Ishikawa (cell line): ENCODE data around the gene KLK14.

ENCODE experiments used
- CEBPB ChIP-seq: IDR thresholded peaks from 2 replicates; pipeline ENCODE4 v1.6.1; 2012
- CREB1 ChIP-seq: IDR thresholded peaks from 2 replicates; pipeline ENCODE4 v1.6.1; 2012; ENCODE audit warnings: low read depth
- EGR1 ChIP-seq: IDR thresholded peaks from 2 replicates; pipeline ENCODE4 v1.6.1; 2012
- EP300 ChIP-seq: IDR thresholded peaks from 2 replicates; pipeline ENCODE4 v1.6.1; 2012; ENCODE audit warnings: borderline replicate concordance
- FOXM1 ChIP-seq: IDR thresholded peaks from 2 replicates; pipeline ENCODE4 v1.6.1; 2012; ENCODE audit warnings: low read depth, borderline replicate concordance
- NFIC ChIP-seq: IDR thresholded peaks from 2 replicates; pipeline ENCODE4 v1.6.1; 2012
- RAD21 ChIP-seq: IDR thresholded peaks from 2 replicates; pipeline ENCODE4 v1.6.1; 2012; ENCODE audit warnings: low read depth
- TAF1 ChIP-seq: IDR thresholded peaks from 2 replicates; pipeline ENCODE4 v1.6.1; 2012; ENCODE audit warnings: low read depth, mild to moderate bottlenecking
- TCF12 ChIP-seq: IDR thresholded peaks from 2 replicates; pipeline ENCODE4 v1.6.1; 2012; ENCODE audit warnings: low read depth
- TEAD4 ChIP-seq: IDR thresholded peaks from 2 replicates; pipeline ENCODE4 v1.6.1; 2012
- YY1 ChIP-seq: IDR thresholded peaks from 2 replicates; pipeline ENCODE4 v1.6.1; 2012; ENCODE audit warnings: low read depth
- ZBTB7A ChIP-seq: IDR thresholded peaks from 2 replicates; pipeline ENCODE4 v1.6.1; 2012; ENCODE audit warnings: low read depth
- TF ChIP-seq, protein P1 (sequence below): IDR thresholded peaks from 2 replicates; pipeline ENCODE4 v1.6.1; 2012
- TF ChIP-seq, protein P2 (sequence below): IDR thresholded peaks from 2 replicates; pipeline ENCODE4 v1.6.1; 2012
- TF ChIP-seq, protein P3 (sequence below): IDR thresholded peaks from 2 replicates; pipeline ENCODE4 v1.6.1; 2012; ENCODE audit warnings: low read depth, mild to moderate bottlenecking

KLK14 gene

DNA sequence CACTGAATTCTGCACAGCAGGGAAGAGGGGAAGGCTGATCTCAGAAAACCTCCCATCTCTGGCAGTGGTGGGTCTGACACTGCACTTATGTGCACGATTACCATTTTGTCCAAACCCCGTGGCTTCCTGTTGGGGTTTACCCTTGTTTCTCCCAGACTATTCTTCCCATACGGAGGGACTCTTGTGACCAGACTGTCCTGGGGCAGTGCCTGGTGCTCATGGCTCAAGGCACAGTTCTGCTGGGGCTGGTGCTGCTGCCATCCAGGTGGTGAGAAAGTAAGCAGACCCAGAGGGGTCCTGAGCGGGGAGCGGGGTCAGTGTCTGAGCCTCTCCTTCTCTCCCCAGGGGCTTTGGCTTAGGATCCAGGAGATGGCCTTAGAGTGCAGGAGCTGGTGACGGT lies 36.9 kb upstream of the KLK14 start:
- TF ChIP-seq TAF1, result no peak

DNA sequence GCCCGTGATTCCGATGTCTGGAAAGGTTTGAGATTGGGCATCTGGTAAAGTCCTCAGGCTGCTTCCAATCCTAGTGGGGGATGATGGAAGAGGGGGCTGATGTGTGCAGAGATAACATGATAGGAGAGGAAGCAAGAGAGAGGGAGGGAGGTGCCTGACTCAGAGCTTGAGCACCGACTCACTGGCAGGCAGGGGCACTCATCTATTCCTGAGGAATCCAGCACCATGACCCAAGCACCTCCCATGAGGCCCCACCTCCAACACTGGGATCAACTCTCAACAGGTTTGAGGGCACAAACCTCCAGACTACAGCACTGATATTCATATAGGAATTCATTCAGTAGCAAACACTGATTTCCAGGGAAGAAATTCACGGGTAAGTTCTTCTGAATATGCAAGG lies 36.4 kb upstream of the KLK14 start:
- TF ChIP-seq RAD21 (no peak), EP300 (no peak), TAF1 (no peak), FOXM1 (no peak), CREB1 (no peak), NFIC (no peak), CEBPB (no peak), EGR1 (no peak), ZBTB7A (no peak), YY1 (no peak), TCF12 (no peak), TEAD4 (no peak)
- TF ChIP-seq, protein P1, sequence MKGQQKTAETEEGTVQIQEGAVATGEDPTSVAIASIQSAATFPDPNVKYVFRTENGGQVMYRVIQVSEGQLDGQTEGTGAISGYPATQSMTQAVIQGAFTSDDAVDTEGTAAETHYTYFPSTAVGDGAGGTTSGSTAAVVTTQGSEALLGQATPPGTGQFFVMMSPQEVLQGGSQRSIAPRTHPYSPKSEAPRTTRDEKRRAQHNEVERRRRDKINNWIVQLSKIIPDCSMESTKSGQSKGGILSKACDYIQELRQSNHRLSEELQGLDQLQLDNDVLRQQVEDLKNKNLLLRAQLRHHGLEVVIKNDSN, result no peak
- TF ChIP-seq, protein P2, sequence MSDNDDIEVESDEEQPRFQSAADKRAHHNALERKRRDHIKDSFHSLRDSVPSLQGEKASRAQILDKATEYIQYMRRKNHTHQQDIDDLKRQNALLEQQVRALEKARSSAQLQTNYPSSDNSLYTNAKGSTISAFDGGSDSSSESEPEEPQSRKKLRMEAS, result no peak
- TF ChIP-seq, protein P3, sequence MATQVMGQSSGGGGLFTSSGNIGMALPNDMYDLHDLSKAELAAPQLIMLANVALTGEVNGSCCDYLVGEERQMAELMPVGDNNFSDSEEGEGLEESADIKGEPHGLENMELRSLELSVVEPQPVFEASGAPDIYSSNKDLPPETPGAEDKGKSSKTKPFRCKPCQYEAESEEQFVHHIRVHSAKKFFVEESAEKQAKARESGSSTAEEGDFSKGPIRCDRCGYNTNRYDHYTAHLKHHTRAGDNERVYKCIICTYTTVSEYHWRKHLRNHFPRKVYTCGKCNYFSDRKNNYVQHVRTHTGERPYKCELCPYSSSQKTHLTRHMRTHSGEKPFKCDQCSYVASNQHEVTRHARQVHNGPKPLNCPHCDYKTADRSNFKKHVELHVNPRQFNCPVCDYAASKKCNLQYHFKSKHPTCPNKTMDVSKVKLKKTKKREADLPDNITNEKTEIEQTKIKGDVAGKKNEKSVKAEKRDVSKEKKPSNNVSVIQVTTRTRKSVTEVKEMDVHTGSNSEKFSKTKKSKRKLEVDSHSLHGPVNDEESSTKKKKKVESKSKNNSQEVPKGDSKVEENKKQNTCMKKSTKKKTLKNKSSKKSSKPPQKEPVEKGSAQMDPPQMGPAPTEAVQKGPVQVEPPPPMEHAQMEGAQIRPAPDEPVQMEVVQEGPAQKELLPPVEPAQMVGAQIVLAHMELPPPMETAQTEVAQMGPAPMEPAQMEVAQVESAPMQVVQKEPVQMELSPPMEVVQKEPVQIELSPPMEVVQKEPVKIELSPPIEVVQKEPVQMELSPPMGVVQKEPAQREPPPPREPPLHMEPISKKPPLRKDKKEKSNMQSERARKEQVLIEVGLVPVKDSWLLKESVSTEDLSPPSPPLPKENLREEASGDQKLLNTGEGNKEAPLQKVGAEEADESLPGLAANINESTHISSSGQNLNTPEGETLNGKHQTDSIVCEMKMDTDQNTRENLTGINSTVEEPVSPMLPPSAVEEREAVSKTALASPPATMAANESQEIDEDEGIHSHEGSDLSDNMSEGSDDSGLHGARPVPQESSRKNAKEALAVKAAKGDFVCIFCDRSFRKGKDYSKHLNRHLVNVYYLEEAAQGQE, result no peak

DNA sequence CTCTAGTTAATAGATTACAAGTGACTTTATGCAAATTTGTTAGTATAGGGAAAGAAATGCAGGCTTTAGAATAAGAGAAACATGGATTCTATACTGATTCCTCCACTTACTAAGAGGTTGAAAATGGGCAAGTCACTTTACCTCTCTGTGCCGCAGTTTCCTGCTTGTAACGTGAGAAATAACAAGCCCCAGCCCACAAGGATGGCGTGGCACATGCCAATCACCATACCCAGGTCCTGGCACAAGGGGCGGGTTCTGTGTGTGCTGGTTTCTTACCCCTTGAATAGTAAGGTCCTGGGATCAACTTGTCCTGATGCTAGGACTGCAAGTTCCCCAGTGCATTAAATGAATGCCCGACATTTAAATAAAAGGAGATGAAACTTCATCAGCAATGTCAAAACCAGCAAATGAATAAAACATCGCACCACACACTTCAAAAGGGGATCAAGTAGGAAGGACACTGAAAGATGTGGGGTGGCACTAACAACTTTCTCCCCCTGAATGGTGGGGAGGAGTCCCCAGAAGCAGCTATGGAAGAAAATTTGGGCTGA lies 34.1 kb upstream of the KLK14 start:
- no peak for TF ChIP-seq RAD21
- TF ChIP-seq TCF12, result no peak
- no peak for TF ChIP-seq ZBTB7A
- no peak for TF ChIP-seq EGR1
- no peak for TF ChIP-seq TEAD4
- no peak for TF ChIP-seq TAF1
- no peak for TF ChIP-seq CREB1
- no peak for TF ChIP-seq FOXM1
- TF ChIP-seq, protein P2, result no peak
- TF ChIP-seq EP300, result no peak
- no peak for TF ChIP-seq YY1

DNA sequence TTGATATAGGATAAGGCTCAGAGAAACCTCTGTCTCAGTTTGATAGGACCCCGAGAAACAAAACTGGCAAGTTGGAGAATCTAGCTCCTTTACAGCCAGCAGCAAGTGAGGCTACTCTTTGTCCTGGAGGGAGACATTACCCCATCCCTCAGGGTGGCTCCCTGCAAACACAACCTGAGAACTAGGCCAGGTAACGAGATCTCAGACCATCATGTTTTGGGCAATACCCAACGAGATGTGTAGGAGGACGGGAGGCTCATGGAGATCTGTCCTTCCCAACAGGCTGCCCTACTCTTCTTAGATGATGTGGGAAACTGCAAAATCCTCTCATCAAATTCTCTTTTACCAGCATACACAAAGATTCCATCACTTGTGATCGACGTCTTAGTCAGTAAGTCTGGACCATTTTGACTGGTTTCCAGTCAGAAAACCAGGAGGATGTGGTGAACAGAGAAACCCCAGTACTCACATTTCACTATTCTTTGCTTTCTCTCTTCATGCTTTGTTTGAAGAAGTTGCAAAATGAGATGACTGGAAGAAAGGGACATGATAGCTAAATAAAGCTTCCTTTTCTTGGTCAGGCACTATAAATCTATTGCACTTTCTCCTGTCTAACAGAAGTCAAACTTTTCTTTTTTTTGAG lies 31.5 kb upstream of the KLK14 start:
- TF ChIP-seq EGR1 (no peak), YY1 (no peak), CREB1 (no peak), FOXM1 (no peak)

DNA sequence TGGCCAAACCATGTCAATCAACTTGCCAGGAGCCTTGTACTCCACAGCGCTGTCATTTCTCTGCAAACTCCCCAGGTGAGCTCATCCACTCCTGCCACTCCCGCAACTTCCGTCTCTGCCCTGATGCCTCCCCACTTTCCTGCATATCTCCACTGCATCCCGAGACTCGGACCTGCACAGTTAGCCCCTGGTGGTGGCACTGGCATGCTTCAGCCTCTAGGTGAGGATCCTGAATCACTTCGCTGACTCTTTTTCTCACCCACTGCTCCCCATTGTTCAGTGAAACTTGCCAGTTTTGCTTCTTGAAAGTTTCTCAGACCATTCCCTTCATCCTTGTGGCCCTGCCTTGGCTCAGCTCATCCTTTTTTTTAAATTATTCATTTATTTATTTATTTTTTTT lies 28.9 kb upstream of the KLK14 start:
- no peak for TF ChIP-seq EP300
- no peak for TF ChIP-seq TEAD4
- TF ChIP-seq ZBTB7A, result no peak
- TF ChIP-seq CREB1, result no peak
- TF ChIP-seq, protein P2, result no peak
- no peak for TF ChIP-seq CEBPB
- no peak for TF ChIP-seq YY1
- TF ChIP-seq EGR1, result no peak
- no peak for TF ChIP-seq TCF12

DNA sequence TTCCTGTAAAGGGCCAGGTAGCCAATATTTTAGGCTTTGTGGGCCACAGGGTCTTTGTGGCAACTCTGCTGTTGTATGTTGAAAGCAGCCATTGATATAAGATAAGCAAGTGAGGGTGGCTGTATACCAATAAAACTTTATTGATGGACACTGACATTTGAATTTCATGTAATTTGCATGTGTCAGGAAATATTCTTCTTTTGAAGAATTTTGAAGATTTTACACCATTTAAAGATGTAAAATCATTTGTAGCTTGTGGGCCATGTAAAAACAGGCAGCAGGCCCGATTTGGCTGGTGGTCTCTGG lies 27.9 kb upstream of the KLK14 start:
- TF ChIP-seq ZBTB7A (no peak), TAF1 (no peak), CREB1 (no peak), FOXM1 (no peak), TCF12 (no peak), NFIC (no peak), EGR1 (no peak), RAD21 (no peak), YY1 (no peak), EP300 (no peak), TEAD4 (no peak), CEBPB (no peak)
- TF ChIP-seq, protein P1, result no peak
- TF ChIP-seq, protein P3, result no peak
- TF ChIP-seq, protein P2, result no peak
